ENCODE data around the gene TMEM184B. TPM values are rescaled to one million over a fixed set of nuclear protein-coding genes. Genes with fewer than 3 reads are reported as not detected.
"Not testable (repeated sequence)": the region's sequence is repeated elsewhere in the genome, so short reads cannot be mapped to it uniquely, and the experiment has no call there.

The TMEM184B gene
- total RNA-seq, 8 experiments from 2014 or later: 14.6 to 38.5 (median 20.4) TPM

DNA sequence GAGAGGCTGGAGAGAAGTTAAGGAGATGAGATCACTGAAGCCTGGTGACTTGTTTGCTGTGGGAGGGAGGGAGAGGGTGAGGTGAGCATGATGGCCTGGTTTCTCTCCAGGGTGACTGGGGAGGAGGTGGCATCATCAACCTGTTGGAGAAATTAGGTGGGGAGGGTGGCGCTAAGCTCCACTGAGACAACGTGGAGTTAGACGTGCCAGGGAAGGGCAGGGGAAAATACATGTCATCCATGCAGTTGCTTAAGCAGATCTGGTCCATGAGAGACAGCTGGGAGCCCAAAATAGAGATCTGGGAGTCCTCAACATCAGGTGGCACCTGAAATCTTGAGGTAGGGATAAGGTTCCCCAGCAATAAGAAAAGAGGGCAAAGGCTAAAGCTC lies 80.3 kb downstream of the TMEM184B start:
- H3K4me1 ChIP-seq (replicated peaks in 1 of 2): peaks cover 23 to 29% of the 10 kb centered on the region in 2 donors
- no peak overlapping the region for H3K4me3 ChIP-seq
- ATAC-seq (replicated peaks in 6 of 8): peak in 1 of 8 experiments; percentile 63
- in situ Hi-C loops (cut with MboI; ENCODE audit: low pct_unique_long_range_greater_than_20kb in 2 of 9, low sequenced_read_pairs in 9 of 9, unreplicated experiment in 9 of 9): no loop called here
- peak overlapping the region in 1 of 2 donors; percentile 51 for H3K27ac ChIP-seq
- WGBS, 10 experiments: 58 to 100% (median 100%) methylated on average over 1 to 3 of the region's 3 CpGs; no CpG with 5 or more reads in 5 of the 10 experiments

DNA sequence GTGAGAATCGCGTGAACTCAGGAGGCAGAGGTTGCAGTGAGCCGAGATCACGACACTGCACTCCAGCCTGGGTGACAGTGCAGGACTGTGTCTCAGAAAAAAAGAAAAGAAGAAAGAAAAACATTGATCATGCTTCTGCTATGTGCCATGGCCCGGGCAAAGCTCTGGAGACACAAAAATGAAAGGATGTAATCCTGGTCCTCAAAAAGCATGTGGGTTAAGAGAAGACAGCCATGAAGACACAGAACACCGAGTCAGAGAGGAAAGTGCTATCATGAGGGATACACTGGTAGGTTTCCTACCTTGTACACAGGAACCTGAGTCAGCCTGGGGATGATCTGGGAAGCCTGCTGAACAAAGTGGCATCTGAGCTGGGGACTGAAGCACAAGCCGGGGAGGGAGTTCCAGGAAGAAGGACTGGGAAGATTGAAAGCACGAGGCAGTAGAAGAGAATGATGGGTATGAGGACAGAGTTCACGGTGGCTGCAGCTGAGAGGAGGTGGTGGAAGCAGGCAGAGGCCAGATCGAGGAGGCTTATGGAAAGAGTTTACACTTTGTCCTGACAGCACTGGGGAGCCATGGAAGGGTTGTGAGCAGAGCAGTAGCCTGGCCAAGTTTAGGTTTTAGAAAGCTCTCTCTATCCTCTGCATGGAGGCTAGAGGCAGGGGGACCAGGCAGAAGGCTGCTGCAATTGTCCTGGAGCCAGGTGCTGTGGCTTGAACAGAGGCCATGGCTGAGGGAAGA lies 80.9 kb downstream of the TMEM184B start:
- ATAC-seq (replicated peaks in 6 of 8): peak in 5 of 8 experiments; percentile 23 to 65 (median 42)
- H3K27ac ChIP-seq: peak overlapping the region; percentile 51 to 75
- peaks cover 23 to 25% of the 10 kb centered on the region in 2 donors for H3K4me1 ChIP-seq (replicated peaks in 1 of 2)
- no peak overlapping the region for H3K4me3 ChIP-seq
- in situ Hi-C loops (cut with MboI; ENCODE audit: low pct_unique_long_range_greater_than_20kb in 2 of 9, low sequenced_read_pairs in 9 of 9, unreplicated experiment in 9 of 9): no loop called here
- 52 to 78% (median 66%) methylated on average over 2 to 9 of the region's 10 CpGs for WGBS, 10 experiments

DNA sequence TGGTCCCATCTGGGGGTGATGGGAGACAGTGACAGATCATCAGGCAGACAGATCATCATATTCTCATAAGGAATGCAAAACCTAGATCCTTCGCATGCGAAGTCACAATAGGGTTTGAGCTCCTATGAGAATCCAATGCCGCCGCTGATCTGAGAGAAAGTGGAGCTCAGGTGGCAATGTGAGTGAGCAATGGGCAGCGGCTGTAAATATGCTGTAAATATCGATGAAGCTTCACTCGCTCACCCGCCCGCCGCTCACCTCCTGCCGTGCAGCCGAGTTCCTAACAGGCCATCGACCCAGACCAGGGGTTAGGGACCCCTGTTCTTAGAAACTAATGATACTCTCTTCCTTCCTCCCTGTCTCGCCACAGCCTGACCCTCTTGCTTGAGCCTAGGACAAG lies 81.8 kb downstream of the TMEM184B start:
- WGBS, 10 experiments: 20 to 92% (median 60%) methylated on average over 1 to 8 of the region's 14 CpGs; no CpG with 5 or more reads in 1 of the 10 experiments
- in situ Hi-C loops (cut with MboI; ENCODE audit: low pct_unique_long_range_greater_than_20kb in 2 of 9, low sequenced_read_pairs in 9 of 9, unreplicated experiment in 9 of 9): no loop called here
- peak in 5 of 8 experiments; percentile 44 to 83 (median 78) for ATAC-seq (replicated peaks in 6 of 8)

DNA sequence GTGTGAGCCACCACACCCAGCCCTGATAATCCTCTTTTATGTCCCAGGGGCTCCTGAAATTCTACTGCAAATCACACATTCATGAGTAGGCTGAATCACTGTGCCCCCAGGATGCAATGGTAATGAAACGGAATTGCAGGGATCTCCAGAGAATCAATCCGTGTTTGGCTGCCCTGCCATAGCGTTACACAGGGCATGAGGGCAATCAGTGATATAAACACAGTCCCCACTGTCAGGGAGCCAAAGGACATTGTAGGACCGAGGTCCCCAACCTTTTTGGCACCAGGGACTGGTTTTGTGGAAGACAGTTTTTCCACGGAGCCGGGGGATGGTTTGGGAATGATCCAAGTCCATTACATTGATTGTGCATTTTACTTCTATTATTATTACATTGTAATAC lies 82.2 kb downstream of the TMEM184B start:
- 20 to 76% (median 49%) methylated on average over 2 to 6 of the region's 6 CpGs; no CpG with 5 or more reads in 6 of the 10 experiments for WGBS, 10 experiments
- in situ Hi-C loops (cut with MboI; ENCODE audit: low pct_unique_long_range_greater_than_20kb in 2 of 9, low sequenced_read_pairs in 9 of 9, unreplicated experiment in 9 of 9): no loop called here
- H3K4me3 ChIP-seq: no peak overlapping the region
- peak in 1 of 8 experiments; percentile 15 for ATAC-seq (replicated peaks in 6 of 8)
- H3K4me1 ChIP-seq (replicated peaks in 1 of 2): peaks cover 23 to 24% of the 10 kb centered on the region in 2 donors
- peak overlapping the region; percentile 51 to 75 for H3K27ac ChIP-seq

More for the DNA sequence above, 81.8 kb downstream of the TMEM184B start:
- Histone ChIP-seq H3K4me1 (replicated peaks in 1 of 2) (peaks cover 23 to 24% of the 10 kb centered on the region in 2 donors), H3K27ac (peak overlapping the region; percentile 51 to 75), H3K4me3 (no peak overlapping the region)

DNA sequence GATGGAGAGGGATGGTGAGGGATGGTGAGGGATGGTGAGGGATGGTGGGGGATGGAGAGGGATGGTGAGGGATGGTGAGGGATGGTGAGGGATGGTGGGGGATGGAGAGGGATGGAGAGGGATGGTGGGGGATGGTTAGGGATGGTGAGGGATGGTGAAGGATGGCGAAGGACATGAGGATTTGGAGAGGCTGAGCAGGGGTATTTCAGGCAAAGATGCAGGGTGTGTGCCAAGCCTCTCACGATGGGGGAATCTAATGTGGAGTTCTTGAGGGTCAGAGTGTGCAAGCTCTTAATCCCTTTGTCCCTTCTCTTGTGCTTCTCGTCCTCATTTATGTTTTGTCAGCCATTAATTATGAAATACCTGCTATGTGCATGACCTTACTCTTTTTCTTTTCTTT lies 83.7 kb downstream of the TMEM184B start:
- in situ Hi-C loops (cut with MboI; ENCODE audit: low pct_unique_long_range_greater_than_20kb in 2 of 9, low sequenced_read_pairs in 9 of 9, unreplicated experiment in 9 of 9): no loop called here
- H3K27ac ChIP-seq: no peak overlapping the region
- H3K4me3 ChIP-seq: no peak overlapping the region
- no peak for ATAC-seq (replicated peaks in 6 of 8)
- H3K4me1 ChIP-seq (replicated peaks in 1 of 2): peaks cover 20 to 23% of the 10 kb centered on the region in 2 donors
- 100% methylated on average over 1 of the region's 3 CpGs; no CpG with 5 or more reads in 8 of the 10 experiments for WGBS, 10 experiments

DNA sequence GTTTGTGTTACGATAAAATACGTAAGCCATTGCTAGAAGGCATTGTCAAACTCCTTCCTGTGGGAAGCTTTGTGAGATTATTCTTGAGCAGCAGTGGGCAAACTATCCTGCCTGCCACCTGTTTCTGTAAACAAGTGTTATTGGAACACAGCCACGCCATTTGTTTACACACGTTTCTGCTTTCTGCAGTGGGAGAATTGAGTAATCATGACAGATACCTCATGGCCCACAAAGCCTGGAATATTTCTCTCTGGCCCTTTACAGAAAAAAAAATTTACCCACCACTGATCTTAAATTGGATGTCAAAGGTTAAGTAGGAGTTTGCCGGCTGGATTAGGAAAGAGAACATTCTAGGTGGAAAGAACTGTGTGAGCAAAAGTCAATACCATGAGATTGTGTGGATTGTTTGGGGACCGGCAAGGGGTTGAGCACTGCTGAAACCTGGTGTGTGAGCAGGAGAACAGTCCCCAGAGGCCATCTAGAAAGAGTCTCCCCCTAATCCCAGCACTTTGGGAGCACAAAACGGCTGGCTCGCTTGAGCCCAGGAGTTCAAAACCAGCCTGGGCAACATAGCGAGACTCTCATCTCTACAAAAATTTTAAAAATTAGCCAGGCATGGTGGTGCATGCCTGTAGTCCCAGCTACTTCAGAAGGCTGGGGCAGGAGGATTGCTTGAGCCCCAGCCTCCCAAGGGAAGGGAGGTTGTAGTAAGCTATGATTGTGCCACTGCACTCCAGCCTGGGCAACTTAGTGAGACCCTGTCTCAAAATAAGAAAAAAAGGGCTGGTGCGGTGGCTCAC lies 85.2 kb downstream of the TMEM184B start:
- no peak overlapping the region for H3K4me3 ChIP-seq
- peaks cover 18 to 23% of the 10 kb centered on the region in 2 donors for H3K4me1 ChIP-seq (replicated peaks in 1 of 2)
- 51 to 100% (median 73%) methylated on average over 2 to 9 of the region's 10 CpGs; no CpG with 5 or more reads in 1 of the 10 experiments for WGBS, 10 experiments
- peak in 1 of 8 experiments; percentile 26 for ATAC-seq (replicated peaks in 6 of 8)
- in situ Hi-C loops (cut with MboI; ENCODE audit: low pct_unique_long_range_greater_than_20kb in 2 of 9, low sequenced_read_pairs in 9 of 9, unreplicated experiment in 9 of 9): no loop called here
- no peak overlapping the region for H3K27ac ChIP-seq

DNA sequence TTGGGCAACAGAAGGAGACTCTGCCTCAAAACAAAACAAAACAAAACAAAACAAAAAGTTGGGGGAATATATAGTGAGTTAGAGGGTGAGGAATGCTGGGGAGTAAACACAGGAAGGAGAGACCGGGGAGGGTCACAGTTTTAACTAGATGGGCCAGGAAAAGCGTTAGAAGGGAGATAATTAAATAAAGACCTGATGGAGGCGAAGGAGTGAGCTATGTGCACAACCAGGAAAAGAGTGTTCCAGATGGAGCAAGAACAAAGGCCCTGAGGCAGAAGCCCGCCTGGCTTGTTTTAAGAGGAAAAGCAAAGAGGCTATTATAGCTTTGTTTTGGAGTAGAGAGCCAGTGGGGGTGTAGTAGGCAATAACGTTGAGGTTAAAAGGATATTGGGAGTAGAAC lies 86.4 kb downstream of the TMEM184B start:
- H3K27ac ChIP-seq: no peak overlapping the region
- peaks cover 11 to 16% of the 10 kb centered on the region in 2 donors for H3K4me1 ChIP-seq (replicated peaks in 1 of 2)
- 14 to 84% (median 68%) methylated on average over 2 to 5 of the region's 5 CpGs for WGBS, 10 experiments
- in situ Hi-C loops (cut with MboI; ENCODE audit: low pct_unique_long_range_greater_than_20kb in 2 of 9, low sequenced_read_pairs in 9 of 9, unreplicated experiment in 9 of 9): no loop called here
- ATAC-seq (replicated peaks in 6 of 8): no peak
- H3K4me3 ChIP-seq: no peak overlapping the region

DNA sequence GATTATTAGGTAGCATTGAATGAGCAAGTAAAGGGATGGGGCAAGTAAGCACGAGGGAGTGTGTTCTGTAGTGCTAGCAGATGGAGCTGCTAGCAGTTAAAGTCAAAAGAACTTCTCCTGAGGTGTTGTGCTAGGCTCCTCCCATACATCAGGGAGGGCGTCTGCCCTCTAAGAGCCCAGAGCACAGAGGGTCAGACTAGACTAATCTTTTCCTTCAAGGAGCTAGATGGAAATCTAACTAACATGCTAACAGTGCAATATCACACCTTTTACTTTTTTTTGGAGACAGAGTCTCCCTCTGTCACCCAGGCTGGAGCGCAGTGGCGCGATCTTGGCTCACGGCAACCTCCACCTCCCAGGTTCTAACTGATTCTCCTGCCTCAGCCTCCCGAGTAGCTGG lies 88.0 kb downstream of the TMEM184B start:
- in situ Hi-C loops (cut with MboI; ENCODE audit: low pct_unique_long_range_greater_than_20kb in 2 of 9, low sequenced_read_pairs in 9 of 9, unreplicated experiment in 9 of 9): no loop called here
- peaks cover 18% of the 10 kb centered on the region in 2 donors for H3K4me1 ChIP-seq (replicated peaks in 1 of 2)
- H3K27ac ChIP-seq: no peak overlapping the region
- no peak overlapping the region for H3K4me3 ChIP-seq
- no peak for ATAC-seq (replicated peaks in 6 of 8)
- WGBS, 10 experiments: 0 to 100% (median 78%) methylated on average over 1 to 7 of the region's 7 CpGs; no CpG with 5 or more reads in 2 of the 10 experiments

DNA sequence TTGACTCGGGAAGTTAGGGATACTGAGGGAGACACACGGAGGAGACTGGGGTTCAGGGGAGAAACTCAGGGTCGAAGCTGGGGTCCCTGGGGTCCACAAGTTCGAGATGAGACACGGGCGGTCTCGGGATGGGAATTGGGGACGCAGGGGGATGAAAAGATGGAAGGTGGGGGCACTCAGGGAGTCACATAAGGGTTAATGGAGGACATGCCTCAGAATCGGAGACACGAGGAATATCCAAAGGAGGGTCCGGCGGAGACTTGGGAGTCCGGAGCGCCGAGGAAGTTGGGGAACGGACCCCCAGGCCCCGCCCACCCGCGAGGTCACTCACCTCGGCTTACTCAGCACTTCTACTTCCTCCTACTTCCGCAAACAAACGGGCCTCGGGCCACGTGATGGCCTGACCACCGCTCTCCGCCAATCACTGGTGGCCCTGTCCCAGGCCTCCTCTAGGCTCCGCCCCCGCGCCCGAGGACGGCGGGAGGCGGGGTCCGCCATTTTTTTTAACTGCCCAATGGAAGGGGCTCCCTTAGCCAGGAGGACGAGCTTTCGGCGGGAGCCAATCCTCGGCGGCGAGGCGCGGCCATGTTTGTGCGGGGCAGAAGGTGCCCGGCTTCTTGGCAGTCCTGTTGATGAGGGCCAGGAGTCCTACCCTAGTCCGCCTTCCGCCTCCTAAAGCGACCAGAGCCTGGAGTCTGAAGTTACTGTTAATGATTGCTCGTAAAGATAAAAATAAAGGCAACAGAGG lies 91.2 kb downstream of the TMEM184B start, which contains the start of gene PLA2G6:
TSS of gene PLA2G6 (minus strand) at position 378 of the 748 bp plus-strand sequence. CDS start 12,404 bp downstream, outside the sequence.
- WGBS, 10 experiments: 0 to 40% (median 4%) methylated on average over 1 to 16 of the region's 48 CpGs; no CpG with 5 or more reads in 1 of the 10 experiments
- peak within 1 kb of the TSS; percentile 50 to 88 for H3K27ac ChIP-seq
- peak; percentile 73 to 92 (median 86) for ATAC-seq (replicated peaks in 6 of 8)
- peak within 1 kb of the TSS; percentile 49 to 65 (median 54) for H3K4me3 ChIP-seq
- in situ Hi-C loops (cut with MboI; ENCODE audit: low pct_unique_long_range_greater_than_20kb in 2 of 9, low sequenced_read_pairs in 9 of 9, unreplicated experiment in 9 of 9): no loop called here
- H3K4me1 ChIP-seq (replicated peaks in 1 of 2): peaks cover 19 to 29% of the 10 kb centered on the region in 2 donors

DNA sequence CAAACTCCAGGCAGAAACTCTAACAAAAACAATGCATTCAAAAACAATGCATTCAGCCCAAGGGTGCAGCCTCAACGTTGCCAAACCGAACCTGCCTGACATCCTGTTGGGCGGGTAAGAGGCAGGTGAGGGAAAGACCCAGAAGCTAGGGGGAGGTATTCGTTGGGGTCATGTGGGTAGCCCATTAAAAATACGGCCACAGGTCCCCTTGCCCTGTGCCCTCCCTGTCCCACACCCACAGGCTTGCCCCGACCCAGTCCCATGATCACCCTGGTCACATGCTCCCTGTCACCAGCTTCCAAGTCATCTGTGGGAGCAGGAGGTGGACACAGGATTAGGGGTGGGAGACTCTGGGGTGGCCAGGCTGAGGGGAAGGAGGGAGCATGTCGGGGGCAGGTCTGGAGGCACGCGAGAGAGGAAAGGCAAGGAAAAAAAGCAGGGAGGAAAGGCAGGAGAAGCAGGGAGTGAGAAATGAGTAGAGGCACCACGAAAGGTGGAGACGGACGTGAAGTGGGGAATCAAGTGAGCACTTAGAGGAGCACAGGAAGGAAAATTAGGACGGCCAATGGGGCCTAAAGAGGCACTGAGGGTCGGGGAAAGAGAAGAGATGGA lies 91.9 kb downstream of the TMEM184B start:
- WGBS, 10 experiments: 0 to 28% (median 17%) methylated on average over 2 to 11 of the region's 14 CpGs; no CpG with 5 or more reads in 5 of the 10 experiments
- H3K27ac ChIP-seq: peak overlapping the region; percentile 29 to 88
- ATAC-seq (replicated peaks in 6 of 8): peak in 7 of 8 experiments; percentile 1 to 36 (median 4)
- H3K4me3 ChIP-seq: peak overlapping the region; percentile 49 to 65 (median 54)
- in situ Hi-C loops (cut with MboI; ENCODE audit: low pct_unique_long_range_greater_than_20kb in 2 of 9, low sequenced_read_pairs in 9 of 9, unreplicated experiment in 9 of 9): no loop called here
- peaks cover 19 to 29% of the 10 kb centered on the region in 2 donors for H3K4me1 ChIP-seq (replicated peaks in 1 of 2)

DNA sequence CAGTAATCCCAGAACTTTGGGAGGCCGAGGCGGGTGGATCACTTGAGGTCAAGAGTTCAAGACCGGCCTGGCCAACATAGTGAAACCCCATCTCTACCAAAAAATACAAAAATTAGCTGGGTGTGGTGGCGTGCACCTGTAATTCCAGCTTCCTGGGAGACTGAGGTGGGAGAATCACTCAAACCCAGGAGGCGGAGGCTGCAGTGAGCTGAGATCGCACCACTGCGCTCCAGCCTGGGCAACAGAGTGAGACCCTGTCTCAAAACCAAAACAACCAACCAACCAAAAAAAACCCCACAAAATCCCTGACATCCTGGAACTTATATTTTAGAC lies 94.2 kb downstream of the TMEM184B start:
- in situ Hi-C loops (cut with MboI; ENCODE audit: low pct_unique_long_range_greater_than_20kb in 2 of 9, low sequenced_read_pairs in 9 of 9, unreplicated experiment in 9 of 9); ATAC-seq (replicated peaks in 6 of 8); H3K4me3 ChIP-seq; H3K27ac ChIP-seq: not testable (repeated sequence)
- H3K4me1 ChIP-seq (replicated peaks in 1 of 2): peaks cover 19 to 29% of the 10 kb centered on the region in 2 donors
- 90 to 100% (median 97%) methylated on average over 2 to 6 of the region's 7 CpGs; no CpG with 5 or more reads in 5 of the 10 experiments for WGBS, 10 experiments

Measured in motor neuron (in vitro differentiated cells).